Erythroblast (primary cell): ENCODE data around the gene CRY2.

Experiments used
- GATA1 ChIP-seq: IDR thresholded peaks from 2 replicates; pipeline ENCODE4 v1.6.1; 2011; ENCODE audit warnings: low read depth, mild to moderate bottlenecking, control low read depth, low read length, moderate library complexity
- POLR2A ChIP-seq: IDR thresholded peaks from 2 replicates; pipeline ENCODE4 v1.6.1; 2011; ENCODE audit warnings: mild to moderate bottlenecking, low read length

DNA sequence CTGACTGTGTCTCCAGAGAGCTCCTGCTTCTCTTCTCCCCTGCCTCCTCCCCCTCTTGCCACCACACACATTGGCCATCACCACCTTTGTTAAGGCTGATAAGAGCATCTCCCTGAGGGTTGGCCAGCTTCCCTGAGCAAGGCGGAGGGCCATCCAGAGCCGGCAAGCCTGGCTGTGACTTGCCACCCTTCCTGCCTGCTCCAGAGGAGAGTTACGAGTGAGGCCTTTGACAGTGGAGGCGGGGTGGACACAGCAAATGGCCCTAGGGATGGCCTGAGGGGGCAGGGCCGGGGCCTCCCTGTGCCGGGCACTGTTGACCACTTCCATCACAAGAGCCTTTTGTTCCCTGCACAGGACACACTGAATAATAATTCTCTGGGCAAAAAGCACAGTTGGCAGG lies 54.4 kb downstream of the CRY2 start:
- TF ChIP-seq POLR2A (no peak), GATA1 (no peak)
